ENCODE data around the gene NUDCD3.

NUDCD3 gene

GRCh38 chr7:44396496-44396895, 94.0 kb downstream of the NUDCD3 start:
- no peak for DNase-seq

- DNase-seq, result no peak
Observed at GRCh38 chr7:44395067-44395466, 95.4 kb downstream of the NUDCD3 start.

- DNase-seq, result no peak
Observed at GRCh38 chr7:44394636-44395035, 95.8 kb downstream of the NUDCD3 start.

- no peak for DNase-seq
Observed at GRCh38 chr7:44394112-44394447, 96.4 kb downstream of the NUDCD3 start.

- no peak for DNase-seq
Observed at GRCh38 chr7:44393238-44394111, 97.0 kb downstream of the NUDCD3 start.

- no peak for DNase-seq
Observed at GRCh38 chr7:44392618-44393010, 97.8 kb downstream of the NUDCD3 start.

- no peak for DNase-seq
Observed at GRCh38 chr7:44391746-44392617, 98.5 kb downstream of the NUDCD3 start.

GRCh38 chr7:44391171-44391570, 99.3 kb downstream of the NUDCD3 start:
- DNase-seq, result no peak

GRCh38 chr7:44390701-44391100, 99.8 kb downstream of the NUDCD3 start:
- no peak for DNase-seq

GRCh38 chr7:44388089-44388970, 102.1 kb downstream of the NUDCD3 start:
- no peak for DNase-seq

- DNase-seq, result no peak
Observed at GRCh38 chr7:44387389-44387788, 103.1 kb downstream of the NUDCD3 start.

- DNase-seq, result no peak
Observed at GRCh38 chr7:44386139-44386913, 104.1 kb downstream of the NUDCD3 start.

- no peak for DNase-seq
Observed at GRCh38 chr7:44385434-44386138, 104.9 kb downstream of the NUDCD3 start.

- DNase-seq, result no peak
Observed at GRCh38 chr7:44384586-44385433, 105.6 kb downstream of the NUDCD3 start.

- no peak for DNase-seq
Observed at GRCh38 chr7:44383566-44383965, 106.9 kb downstream of the NUDCD3 start.

GRCh38 chr7:44382459-44383265, 107.8 kb downstream of the NUDCD3 start:
- no peak for DNase-seq

- no peak for DNase-seq
Observed at GRCh38 chr7:44381494-44382220, 108.8 kb downstream of the NUDCD3 start.

- no peak for DNase-seq
Observed at GRCh38 chr7:44380831-44381493, 109.5 kb downstream of the NUDCD3 start.

Measured in stimulated activated CD4-positive, alpha-beta T cell treated with anti-CD3 and anti-CD28 coated beads, Interleukin-2, amount 100 ng/mL, for 24 hours (primary cell).